GM19452 (cell line): Measurements from ENCODE around the gene MED27.

Experiments used
- ATAC-seq: cut with Tn5 transposase; IDR thresholded peaks from one replicate; pipeline ENCODE4 v1.9.1; 2021; ENCODE audit not compliant: unreplicated experiment

MED27 gene

GRCh38 chr9:131889437-131890251, 190.0 kb downstream of the MED27 start:
- no peak for ATAC-seq

GRCh38 chr9:131888923-131889322, 190.7 kb downstream of the MED27 start:
- ATAC-seq, result no peak

DNA sequence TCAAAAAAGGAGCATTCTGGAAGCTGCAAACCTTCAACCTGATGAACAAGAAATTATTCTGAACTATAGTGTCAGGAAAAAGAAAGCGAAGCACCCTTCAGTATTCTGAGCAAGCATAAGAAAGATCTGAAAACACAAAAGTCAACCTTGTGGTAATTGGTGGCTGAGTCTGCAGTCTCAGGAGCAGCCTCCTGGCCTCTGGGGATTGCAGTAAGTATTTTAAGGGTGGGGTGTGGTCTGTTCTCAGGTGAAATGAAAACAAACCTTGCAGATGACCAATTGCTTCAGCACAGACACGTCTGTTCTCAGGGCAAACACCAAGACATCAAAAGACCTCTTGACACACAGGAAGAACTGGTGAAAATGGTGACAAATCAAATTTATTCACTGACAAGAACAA, 192.0 kb downstream of the MED27 start:
- no peak for ATAC-seq

DNA sequence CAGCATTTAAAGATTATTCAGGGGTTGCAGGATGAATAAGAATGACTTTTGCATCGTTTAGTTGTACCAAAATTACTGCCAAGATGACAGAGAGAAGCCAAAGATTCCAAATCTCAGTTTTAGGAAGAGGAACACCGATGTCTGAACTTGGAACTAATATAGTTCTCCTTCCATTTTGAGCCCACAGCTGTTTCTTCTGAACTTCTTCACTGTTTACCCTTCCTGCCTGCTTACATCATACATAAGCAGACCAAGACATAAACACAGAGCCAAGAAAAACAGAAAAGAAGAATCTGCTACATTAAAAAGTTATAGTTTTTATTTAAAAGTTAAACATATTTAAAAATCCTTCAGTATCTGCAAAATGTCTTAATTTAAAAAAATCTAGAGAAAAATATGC, 192.8 kb downstream of the MED27 start:
- no peak for ATAC-seq

- no peak for ATAC-seq
Observed at GRCh38 chr9:131885144-131885609, 194.5 kb downstream of the MED27 start.

- ATAC-seq, result no peak
Observed at GRCh38 chr9:131884222-131884621, 195.4 kb downstream of the MED27 start.

DNA sequence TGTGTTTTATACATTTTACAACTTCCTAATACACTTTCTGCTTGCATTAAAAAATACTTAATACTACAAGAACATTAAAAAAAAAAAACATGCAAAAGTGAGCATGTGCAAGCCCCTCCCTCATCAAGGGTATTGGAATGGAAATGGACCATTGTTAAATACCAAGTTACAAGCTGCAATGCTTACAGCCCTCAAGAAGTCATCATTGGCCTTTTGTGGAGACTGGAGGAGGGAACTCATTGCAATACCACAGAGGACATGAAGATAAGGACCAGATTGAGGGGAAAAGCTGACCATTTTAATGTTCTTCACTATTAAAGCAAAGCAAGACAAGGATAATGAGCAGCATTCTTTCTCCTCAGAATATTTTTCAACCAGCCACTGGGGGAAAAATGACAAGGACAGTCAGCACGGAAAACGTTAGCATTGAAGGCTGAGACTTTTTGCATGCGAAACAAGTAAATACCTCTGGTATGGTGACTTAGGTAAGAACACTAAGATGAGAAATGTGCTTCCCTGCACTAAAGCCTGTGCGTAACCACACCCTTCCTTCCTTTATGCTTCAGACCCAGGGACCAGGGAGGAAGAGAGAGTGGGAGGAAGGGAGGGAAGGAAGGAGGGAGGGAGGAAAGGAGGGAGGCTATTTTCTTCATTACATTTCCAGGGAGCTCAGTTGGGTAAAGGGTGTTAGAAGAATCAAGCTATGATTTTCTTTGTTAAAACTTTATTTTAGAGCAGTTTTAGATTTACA, 198.7 kb downstream of the MED27 start:
- ATAC-seq, result no peak

- ATAC-seq, result no peak
Observed at GRCh38 chr9:131879911-131880290, 199.8 kb downstream of the MED27 start.

DNA sequence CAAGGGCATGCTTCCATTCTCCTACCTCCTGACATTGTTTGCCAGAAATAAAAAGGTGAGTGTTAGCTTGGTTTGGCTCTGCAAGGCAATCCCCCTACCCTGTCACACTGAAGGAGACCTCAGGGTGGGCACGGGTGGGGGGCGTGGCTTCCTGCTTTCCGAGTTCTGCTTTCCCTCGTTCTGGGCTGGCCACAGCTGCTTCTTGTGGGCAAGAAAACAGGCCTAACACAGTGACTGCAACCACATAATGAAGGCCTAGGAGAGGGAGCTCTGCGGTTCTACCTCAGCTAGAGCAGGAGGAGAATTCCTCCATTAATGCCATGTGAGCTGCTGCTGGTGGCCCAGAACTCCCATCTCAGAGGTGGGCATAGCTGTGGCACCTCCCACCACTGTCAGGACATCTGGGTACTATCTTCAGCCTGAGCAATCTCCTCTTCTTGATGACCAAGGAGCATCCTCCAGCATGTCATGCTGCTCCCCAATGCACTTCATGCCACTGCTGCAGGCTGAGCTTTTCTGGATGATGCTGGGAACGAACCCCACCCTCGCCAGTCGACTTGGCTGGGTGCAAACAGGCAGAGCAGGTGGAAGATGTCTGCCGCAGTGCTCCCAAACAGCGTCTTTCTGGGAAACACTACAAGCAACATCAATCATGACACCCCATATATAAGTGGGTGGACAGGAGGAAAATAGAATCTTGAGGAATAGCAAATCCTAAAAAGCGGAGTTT, 200.3 kb downstream of the MED27 start:
- no peak for ATAC-seq

DNA sequence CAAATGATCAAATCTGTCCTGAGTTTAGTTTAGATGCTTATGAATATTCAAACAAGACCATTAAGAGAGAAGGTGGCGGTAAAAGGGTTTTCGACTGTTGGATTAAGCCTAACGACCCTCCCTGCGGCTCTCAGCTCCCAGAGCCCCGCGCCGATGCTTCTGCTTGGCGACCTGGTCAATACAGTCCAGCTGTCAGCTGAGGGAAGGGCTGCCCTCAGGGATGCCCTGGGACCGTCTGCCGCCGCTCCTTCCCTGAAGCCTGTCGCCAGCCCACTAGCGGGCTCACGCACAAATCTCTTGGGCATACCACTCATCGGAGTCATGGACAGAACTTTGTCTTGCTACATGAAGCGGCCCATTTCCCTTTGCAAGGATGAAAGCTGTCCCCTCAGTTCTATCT, 203.2 kb downstream of the MED27 start:
- no peak for ATAC-seq

DNA sequence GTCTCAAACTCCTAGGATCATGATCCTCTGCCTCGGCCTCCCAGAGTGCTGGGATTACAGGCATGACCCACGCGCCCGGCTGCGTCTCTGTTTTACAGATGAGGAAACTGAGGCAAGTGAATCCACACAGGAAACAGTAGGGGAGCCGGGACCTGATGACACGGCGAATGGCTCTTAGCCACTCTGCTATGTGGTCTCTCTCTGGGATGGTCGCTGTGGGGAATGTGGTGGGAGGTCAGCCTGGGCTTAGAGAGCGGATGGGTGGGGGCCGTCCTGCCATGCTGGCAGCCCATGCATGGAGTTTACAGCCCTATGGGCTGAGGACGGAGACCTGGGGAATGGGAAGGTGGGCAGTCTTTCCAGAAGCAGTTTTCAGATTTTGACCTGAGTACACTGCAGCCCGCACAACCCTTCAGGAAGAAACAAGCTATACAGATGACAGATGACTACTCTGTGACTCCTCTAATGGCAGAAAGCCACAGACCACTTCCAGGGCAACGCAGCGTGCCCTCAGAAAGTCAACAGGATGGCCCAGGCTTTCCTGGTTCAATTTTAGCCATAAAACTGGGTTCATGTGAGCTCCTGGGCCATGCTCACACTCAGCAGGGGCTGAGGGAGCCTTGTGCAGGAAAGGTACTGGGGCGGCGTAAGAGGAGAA, 203.7 kb downstream of the MED27 start:
- no peak for ATAC-seq

DNA sequence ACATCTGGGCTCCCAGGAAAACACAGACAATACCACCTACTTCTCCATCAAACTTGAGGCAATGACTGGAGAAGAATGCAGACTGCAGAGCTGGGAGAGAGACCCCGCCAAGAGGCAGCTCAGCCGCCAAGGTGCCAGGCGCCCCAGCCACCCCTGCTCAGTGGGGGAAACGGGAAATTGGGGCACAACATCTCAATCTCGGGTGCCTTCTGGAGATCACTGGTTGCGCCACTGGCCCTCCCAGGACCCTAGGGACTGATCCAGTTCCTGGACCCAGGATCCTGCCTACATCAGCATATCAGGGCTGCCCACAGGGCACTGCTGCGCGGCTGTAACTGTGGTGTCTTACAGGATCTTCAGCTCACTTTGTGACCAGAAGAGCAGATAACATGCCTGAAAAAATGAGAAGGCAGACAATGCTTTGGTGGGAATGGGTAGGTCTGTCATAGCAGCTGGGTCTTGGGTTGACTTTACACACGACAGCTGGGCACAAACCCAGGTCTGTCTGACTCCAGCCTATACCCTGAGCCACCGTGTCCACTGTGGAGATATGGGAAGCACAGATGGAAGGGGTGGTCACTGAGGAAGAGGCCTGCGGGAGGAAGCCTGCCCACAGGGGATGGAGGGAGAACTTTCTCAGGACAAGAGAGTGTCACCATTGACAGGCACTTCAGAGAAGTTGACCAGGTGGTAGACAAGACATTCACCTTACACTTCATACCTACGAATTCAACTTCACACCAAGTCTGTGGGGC, 204.6 kb downstream of the MED27 start:
- ATAC-seq, result no peak

DNA sequence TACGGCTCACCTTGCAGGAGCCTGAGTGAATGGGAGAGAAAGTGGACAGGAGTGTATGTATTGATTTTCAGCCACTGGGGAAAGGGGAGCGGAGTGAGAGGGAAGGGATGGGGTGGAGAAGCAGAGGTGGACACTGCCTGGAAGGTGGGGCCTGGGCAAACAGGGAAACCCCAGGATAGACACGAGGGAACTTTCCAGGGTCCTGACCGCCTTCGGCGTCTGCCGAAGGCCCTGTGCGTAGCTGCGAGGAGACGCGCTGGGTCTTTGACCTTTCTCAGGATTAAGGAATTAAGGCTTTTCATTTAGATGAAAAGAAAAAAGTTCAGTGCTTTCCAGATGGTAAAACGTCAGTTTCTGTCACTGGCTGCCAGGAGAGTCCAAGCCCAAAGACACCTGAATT, 205.2 kb downstream of the MED27 start:
- ATAC-seq, result no peak

- no peak for ATAC-seq
Observed at GRCh38 chr9:131873891-131874440, 205.7 kb downstream of the MED27 start.

DNA sequence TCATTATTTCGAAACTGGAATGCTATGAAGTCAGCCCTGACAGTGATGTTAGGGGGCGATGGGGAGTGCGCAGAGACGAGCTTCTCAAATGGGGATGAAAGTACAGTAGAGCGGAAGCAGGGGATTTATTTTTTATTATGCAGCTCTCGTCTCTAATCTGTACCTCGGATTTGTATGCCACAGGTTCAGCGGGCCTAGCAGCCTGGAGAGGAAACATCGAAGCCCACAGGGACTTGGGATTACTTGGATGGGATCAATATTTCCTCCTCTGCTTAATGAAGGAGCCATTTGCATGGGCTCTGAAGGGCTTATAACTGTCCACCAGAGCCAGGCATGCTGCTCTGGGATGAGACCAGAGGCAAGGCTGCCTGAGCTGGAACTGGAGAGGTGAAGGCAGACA, 206.3 kb downstream of the MED27 start:
- no peak for ATAC-seq

DNA sequence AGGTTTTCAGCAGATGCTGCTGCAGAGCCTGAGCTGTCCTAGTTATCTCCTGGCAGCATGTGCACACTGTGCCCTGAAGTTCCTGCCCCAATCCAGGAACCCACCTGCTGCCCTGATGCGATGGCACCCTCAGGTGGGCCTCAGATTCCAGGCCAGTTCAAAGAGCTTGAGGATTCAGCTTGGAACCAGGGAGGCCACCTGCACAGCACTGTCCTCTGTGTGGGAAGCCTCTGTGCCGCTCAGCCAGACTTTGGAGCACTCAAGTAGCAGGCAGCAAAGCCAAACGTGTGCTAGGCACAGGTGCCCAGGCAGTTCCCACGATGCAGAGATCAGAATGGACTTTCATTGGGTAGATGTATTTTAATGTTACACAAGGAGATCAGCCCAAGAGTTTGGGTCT, 207.0 kb downstream of the MED27 start:
- no peak for ATAC-seq

- ATAC-seq, result no peak
Observed at GRCh38 chr9:131872006-131872405, 207.7 kb downstream of the MED27 start.

DNA sequence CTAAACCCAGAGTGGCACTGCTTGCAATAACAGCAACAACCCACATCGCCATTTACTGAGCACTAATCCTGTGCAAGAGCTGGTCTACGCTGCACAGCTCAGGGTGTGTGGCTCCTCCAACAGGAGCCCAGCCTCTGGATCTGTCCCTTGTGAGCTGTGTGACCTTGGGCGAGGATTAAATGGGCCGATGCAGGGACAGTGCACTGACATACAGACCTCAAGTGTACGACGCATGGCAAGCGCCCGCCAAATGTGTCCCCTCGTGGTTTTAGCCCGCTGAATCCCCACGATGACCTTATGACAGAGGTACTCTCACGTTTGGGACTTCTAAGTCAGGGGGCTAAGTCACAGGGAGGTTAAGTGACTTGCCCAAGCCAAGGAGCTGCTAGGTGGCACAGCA, 209.5 kb downstream of the MED27 start:
- ATAC-seq, result no peak

GRCh38 chr9:131869348-131869747, 210.3 kb downstream of the MED27 start:
- ATAC-seq, result no peak

- ATAC-seq, result no peak
Observed at GRCh38 chr9:131868766-131869165, 210.9 kb downstream of the MED27 start.
